COR-L47 (cell line): ENCODE measurements around the gene PRR5.

Experiments
- DNase-seq: peaks from one replicate; lab custom pipeline; 2025; lab: John Stamatoyannopoulos, UW

The PRR5 gene

GRCh38 chr22:44718418-44718817 is 16.4 kb downstream of the PRR5 start:
- DNase-seq = no peak

GRCh38 chr22:44719586-44720368 is 17.8 kb downstream of the PRR5 start:
- no peak for DNase-seq

- DNase-seq = no peak
These were observed 19.2 kb downstream of the PRR5 start for GRCh38 chr22:44721213-44721612.

- no peak for DNase-seq
These were observed 20.6 kb downstream of the PRR5 start for GRCh38 chr22:44722611-44723010.

- no peak for DNase-seq
These were observed 21.8 kb downstream of the PRR5 start for GRCh38 chr22:44723801-44724200.

GRCh38 chr22:44724416-44724815 is 22.4 kb downstream of the PRR5 start:
- no peak for DNase-seq

GRCh38 chr22:44724859-44725258 is 22.9 kb downstream of the PRR5 start:
- no peak for DNase-seq

- no peak for DNase-seq
These were observed 24.4 kb downstream of the PRR5 start for GRCh38 chr22:44726439-44726838.

- no peak for DNase-seq
These were observed 25.1 kb downstream of the PRR5 start for GRCh38 chr22:44727148-44727547.

GRCh38 chr22:44727709-44728108 is 25.7 kb downstream of the PRR5 start:
- DNase-seq = no peak

- no peak for DNase-seq
These were observed 26.8 kb downstream of the PRR5 start for GRCh38 chr22:44728761-44729324.

GRCh38 chr22:44729391-44730021 is 27.5 kb downstream of the PRR5 start:
- no peak for DNase-seq

- DNase-seq = no peak
These were observed 28.0 kb downstream of the PRR5 start for GRCh38 chr22:44730022-44730393.

- no peak for DNase-seq
These were observed 28.7 kb downstream of the PRR5 start for GRCh38 chr22:44730490-44731356.

GRCh38 chr22:44731357-44731970 is 29.5 kb downstream of the PRR5 start:
- no peak for DNase-seq

GRCh38 chr22:44732017-44732561 is 30.1 kb downstream of the PRR5 start:
- DNase-seq = no peak

- no peak for DNase-seq
These were observed 30.7 kb downstream of the PRR5 start for GRCh38 chr22:44732661-44733060.

- DNase-seq = no peak
These were observed 31.6 kb downstream of the PRR5 start for GRCh38 chr22:44733426-44734106.

GRCh38 chr22:44734278-44734677 is 32.3 kb downstream of the PRR5 start:
- DNase-seq = no peak

- DNase-seq = no peak
These were observed 33.0 kb downstream of the PRR5 start for GRCh38 chr22:44734801-44735517.
